COR-L47 (cell line): Measurements from ENCODE around the gene LMF1.

Experiments
- DNase-seq: peaks from one replicate; lab custom pipeline; 2025; lab: John Stamatoyannopoulos, UW

The LMF1 gene

GRCh38 chr16:804193-805048, 166.4 kb downstream of the LMF1 start:
- no peak for DNase-seq

DNA sequence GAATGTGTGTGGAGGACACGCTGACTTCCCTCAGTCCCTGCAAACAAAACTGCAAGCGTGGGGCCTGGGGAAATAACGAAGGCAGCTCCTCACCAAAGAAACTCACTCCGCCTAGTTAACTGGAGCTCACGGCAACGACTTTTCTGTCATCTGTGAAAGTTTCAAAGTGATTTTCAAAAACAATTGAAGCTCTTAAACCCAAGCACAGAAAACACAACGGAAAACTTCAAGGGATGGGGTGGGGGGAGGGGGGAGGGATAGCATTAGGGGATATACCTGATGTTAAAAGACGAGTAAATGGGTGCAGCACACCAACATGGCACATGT, 167.1 kb downstream of the LMF1 start:
- no peak for DNase-seq
